Measurements from ENCODE around the gene WDR18. TPM values are rescaled to one million over a fixed set of nuclear protein-coding genes. Genes with fewer than 3 reads are reported as not detected.

The WDR18 gene
- total and polyA plus RNA-seq, 4 experiments from 2014 or later: 44.3 to 79.7 (median 57.1) TPM

- peaks cover 15 to 45% of the 10 kb centered on the region in 2 donors for H3K36me3 Mint-ChIP-seq
- peaks cover 25 to 58% (median 43%) of the 10 kb centered on the region in 4 donors for H3K4me1 Mint-ChIP-seq
- H3K4me3 ChIP-seq (ENCODE audit: low read length in 2 of 2): peak overlapping the region in 1 of 2 donors; percentile 56
- no peaks in the 10 kb centered on the region for H3K9me3 ChIP-seq (ENCODE audit: control insufficient read depth in 1 of 2, low read length in 2 of 2)
- no peaks in the 10 kb centered on the region for H3K27me3 Mint-ChIP-seq
- peak overlapping the region; percentile 91 to 97 (median 95) for H3K27ac Mint-ChIP-seq
- no peaks in the 10 kb centered on the region for H3K27me3 ChIP-seq (ENCODE audit: insufficient read depth, low read length)
- peak overlapping the region; percentile 95 to 100 (median 97) for H3K4me3 Mint-ChIP-seq
- H3K36me3 ChIP-seq (ENCODE audit: insufficient read depth, low read length): peaks cover 28% of the 10 kb centered on the region
- no peak for DNase-seq
- peak overlapping the region; percentile 75 for H3K27ac ChIP-seq (ENCODE audit: low read depth, low read length)
- intact Hi-C loops (cut with micrococcal nuclease): loop anchor here (1.0 to 2.0 kb wide), 2 partner anchors 26 to 35 kb away; partner anchors contain the start of gene ARHGAP45
- ChIA-PET POLR2A (ENCODE audit: partially characterized antibody) (interaction anchor here (1.2 to 57.1 kb wide), 11 partner anchors 9 to 228 kb away, joined by 4 to 3893 read pairs (median 5); partner anchors contain the start of genes ARHGAP45, CIRBP, CNN2 and GPX4), CTCF (ENCODE audit: partially characterized antibody) (interaction anchor here (1.0 to 2.9 kb wide), 3 partner anchors 16 to 151 kb away, joined by 3 to 16 read pairs (median 4); no protein-coding TSS in a partner anchor)
- H3K4me1 ChIP-seq (ENCODE audit: insufficient read depth, low read length): peaks cover 40% of the 10 kb centered on the region
- peaks cover 0 to 6% (median 0%) of the 10 kb centered on the region in 8 donors for H3K9me3 Mint-ChIP-seq
Measured at GRCh38 chr19:1041272-1041834, 57.2 kb downstream of the WDR18 start.

DNA sequence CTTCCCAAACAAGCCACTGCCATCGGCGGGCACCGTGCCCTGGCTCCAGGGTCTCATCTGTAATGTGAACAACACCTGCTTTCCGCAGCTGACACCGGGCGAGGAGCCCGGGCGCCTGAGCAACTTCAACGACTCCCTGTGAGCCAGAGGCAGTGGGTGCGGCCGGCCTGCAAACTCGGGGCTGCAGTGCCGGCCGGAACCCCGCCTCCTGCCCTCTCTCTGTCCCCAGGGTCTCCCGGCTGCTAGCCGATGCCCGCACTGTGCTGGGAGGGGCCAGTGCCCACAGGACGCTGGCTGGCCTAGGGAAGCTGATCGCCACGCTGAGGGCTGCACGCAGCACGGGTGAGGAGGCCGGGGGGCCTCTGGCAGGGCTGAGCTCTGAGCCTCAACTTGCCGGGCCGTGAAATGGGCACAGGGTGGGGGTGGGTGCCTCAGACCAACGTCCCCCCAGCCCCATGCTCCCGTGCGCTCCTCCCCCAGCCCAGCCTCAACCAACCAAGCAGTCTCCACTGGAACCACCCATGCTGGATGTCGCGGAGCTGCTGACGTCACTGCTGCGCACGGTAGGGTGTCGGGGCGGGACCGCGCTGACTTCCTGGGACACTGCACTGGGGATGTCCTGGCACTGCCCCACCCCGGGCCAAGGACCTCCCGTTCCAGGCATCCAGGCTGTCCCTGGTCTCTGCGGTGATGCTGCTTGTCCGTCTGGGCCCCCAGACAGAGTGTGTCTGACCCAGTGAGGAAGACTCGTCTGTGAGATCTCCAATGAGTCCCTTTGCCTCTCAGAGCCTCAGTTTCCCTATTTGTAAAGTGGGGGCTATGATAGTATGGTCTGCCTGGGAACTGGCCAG lies 57.9 kb downstream of the WDR18 start:
- peaks cover 24 to 56% (median 39%) of the 10 kb centered on the region in 4 donors for H3K4me1 Mint-ChIP-seq
- CTCF ChIA-PET (ENCODE audit: partially characterized antibody): interaction anchor here (1.0 to 2.9 kb wide), 2 partner anchors 15 to 23 kb away, joined by 4 to 16 read pairs; no protein-coding TSS in a partner anchor

DNA sequence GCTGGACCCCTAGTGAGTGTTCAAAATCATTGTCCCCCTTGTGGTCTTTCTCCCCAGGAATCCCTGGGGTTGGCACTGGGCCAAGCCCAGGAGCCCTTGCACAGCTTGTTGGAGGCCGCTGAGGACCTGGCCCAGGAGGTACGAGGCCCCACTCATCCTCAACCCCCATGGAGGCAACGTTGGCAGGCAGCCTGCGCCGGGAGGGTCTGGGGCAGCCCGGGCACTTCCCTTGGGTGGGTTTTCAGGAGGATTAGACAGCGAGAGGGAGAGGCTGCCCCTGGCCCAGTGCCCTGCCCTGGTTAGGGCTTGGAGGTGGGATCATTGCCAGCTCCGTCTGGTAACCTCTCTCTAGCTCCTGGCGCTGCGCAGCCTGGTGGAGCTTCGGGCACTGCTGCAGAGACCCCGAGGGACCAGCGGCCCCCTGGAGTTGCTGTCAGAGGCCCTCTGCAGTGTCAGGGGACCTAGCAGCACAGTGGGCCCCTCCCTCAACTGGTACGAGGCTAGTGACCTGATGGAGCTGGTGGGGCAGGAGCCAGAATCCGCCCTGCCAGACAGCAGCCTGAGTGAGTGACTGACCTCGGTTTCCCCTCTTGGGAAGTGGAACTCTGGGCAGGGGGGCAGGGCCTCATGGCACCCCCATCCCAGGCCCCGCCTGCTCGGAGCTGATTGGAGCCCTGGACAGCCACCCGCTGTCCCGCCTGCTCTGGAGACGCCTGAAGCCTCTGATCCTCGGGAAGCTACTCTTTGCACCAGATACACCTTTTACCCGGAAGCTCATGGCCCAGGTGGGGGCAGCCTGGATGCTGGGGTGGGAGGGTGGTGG lies 58.8 kb downstream of the WDR18 start:
- Histone ChIP-seq H3K27ac (ENCODE audit: low read depth, low read length) (no peak overlapping the region), H3K4me1 (ENCODE audit: insufficient read depth, low read length) (peaks cover 30% of the 10 kb centered on the region), H3K36me3 (ENCODE audit: insufficient read depth, low read length) (peaks cover 24% of the 10 kb centered on the region), H3K4me3 (ENCODE audit: low read length in 2 of 2) (no peak overlapping the region), H3K27me3 (ENCODE audit: insufficient read depth, low read length) (no peaks in the 10 kb centered on the region), H3K9me3 (ENCODE audit: control insufficient read depth in 1 of 2, low read length in 2 of 2) (no peaks in the 10 kb centered on the region)
- no peaks in the 10 kb centered on the region for H3K27me3 Mint-ChIP-seq
- no peak for DNase-seq
- H3K36me3 Mint-ChIP-seq: peaks cover 6 to 36% of the 10 kb centered on the region in 2 donors
- H3K4me3 Mint-ChIP-seq: peak overlapping the region in 3 of 8 donors; percentile 17 to 63 (median 33)
- ChIA-PET POLR2A (ENCODE audit: partially characterized antibody) (interaction anchor here (0.8 to 57.1 kb wide), 6 partner anchors 14 to 59 kb away, joined by 3 to 3893 read pairs (median 10); partner anchors contain the start of genes ARHGAP45, CNN2, GPX4 and POLR2E), CTCF (ENCODE audit: partially characterized antibody) (interaction anchor here (1.3 kb wide), 1 partner anchor 15 kb away, joined by 8 read pairs; no protein-coding TSS in a partner anchor)
- peak overlapping the region in 2 of 7 donors; percentile 29 to 38 for H3K27ac Mint-ChIP-seq
- intact Hi-C loops (cut with micrococcal nuclease): no loop called here
- peaks cover 0 to 6% (median 0%) of the 10 kb centered on the region in 8 donors for H3K9me3 Mint-ChIP-seq
- peaks cover 19 to 49% (median 33%) of the 10 kb centered on the region in 4 donors for H3K4me1 Mint-ChIP-seq

More for the DNA sequence above, 57.9 kb downstream of the WDR18 start:
- H3K36me3 Mint-ChIP-seq: peaks cover 12 to 43% of the 10 kb centered on the region in 2 donors
- Histone ChIP-seq H3K36me3 (ENCODE audit: insufficient read depth, low read length) (peaks cover 29% of the 10 kb centered on the region), H3K9me3 (ENCODE audit: control insufficient read depth in 1 of 2, low read length in 2 of 2) (no peaks in the 10 kb centered on the region), H3K27ac (ENCODE audit: low read depth, low read length) (peak overlapping the region; percentile 75), H3K4me3 (ENCODE audit: low read length in 2 of 2) (no peak overlapping the region), H3K27me3 (ENCODE audit: insufficient read depth, low read length) (no peaks in the 10 kb centered on the region), H3K4me1 (ENCODE audit: insufficient read depth, low read length) (peaks cover 37% of the 10 kb centered on the region)
- DNase-seq: no peak
- POLR2A ChIA-PET (ENCODE audit: partially characterized antibody): interaction anchor here (1.2 to 57.1 kb wide), 11 partner anchors 8 to 227 kb away, joined by 3 to 3893 read pairs (median 5); partner anchors contain the start of genes ARHGAP45, CIRBP, CNN2 and GPX4
- H3K4me3 Mint-ChIP-seq: peak overlapping the region in 7 of 8 donors; percentile 17 to 100 (median 63)
- peaks cover 0 to 6% (median 0%) of the 10 kb centered on the region in 8 donors for H3K9me3 Mint-ChIP-seq
- peak overlapping the region in 2 of 7 donors; percentile 18 to 38 for H3K27ac Mint-ChIP-seq
- intact Hi-C loops (cut with micrococcal nuclease): loop anchor here (1.0 to 2.0 kb wide), 2 partner anchors 25 to 35 kb away; partner anchors contain the start of gene ARHGAP45
- no peaks in the 10 kb centered on the region for H3K27me3 Mint-ChIP-seq

Other genes with a start within 250 kb of the WDR18 start
- gene MISP, start 233.2 kb upstream of the WDR18 start, total RNA-seq: not detected
- not detected for gene MISP, start 233.2 kb upstream of the WDR18 start, polyA plus RNA-seq
- gene PTBP1, start 186.9 kb upstream of the WDR18 start, total RNA-seq: 100 to 1,000 TPM; 315 TPM
- 100 to 1,000 TPM in 1 of 2 donors, 10 to 100 TPM in 1; 67.7 to 177 TPM for gene PTBP1, start 186.9 kb upstream of the WDR18 start, polyA plus RNA-seq
- gene PLPPR3, start 162.4 kb upstream of the WDR18 start, total RNA-seq: not detected
- not detected for gene PLPPR3, start 162.4 kb upstream of the WDR18 start, polyA plus RNA-seq
- not detected for gene AZU1, start 156.5 kb upstream of the WDR18 start, total RNA-seq
- gene AZU1, start 156.5 kb upstream of the WDR18 start, polyA plus RNA-seq: not detected
- gene PRTN3, start 143.3 kb upstream of the WDR18 start, total RNA-seq: not detected
- gene PRTN3, start 143.3 kb upstream of the WDR18 start, polyA plus RNA-seq: not detected
- gene ELANE, start 132.0 kb upstream of the WDR18 start, total RNA-seq: not detected
- gene ELANE, start 132.0 kb upstream of the WDR18 start, polyA plus RNA-seq: not detected
- gene CFD, start 124.7 kb upstream of the WDR18 start, total RNA-seq: 1 to 10 TPM in 1 of 2 experiments, under 1 TPM in 1; 0.91 to 1.1 TPM
- 1 to 10 TPM in 1 of 2 donors, not detected in 1; 4.8 TPM for gene CFD, start 124.7 kb upstream of the WDR18 start, polyA plus RNA-seq
- 10 to 100 TPM; 68.3 to 71.7 TPM for gene MED16, start 91.2 kb upstream of the WDR18 start, total RNA-seq
- 100 to 1,000 TPM in 1 of 2 donors, 10 to 100 TPM in 1; 48.6 to 125 TPM for gene MED16, start 91.2 kb upstream of the WDR18 start, polyA plus RNA-seq
- gene RNU6-9, start 90.9 kb upstream of the WDR18 start, total RNA-seq: not detected
- not detected for gene RNU6-9, start 90.9 kb upstream of the WDR18 start, polyA plus RNA-seq
- 100 to 1,000 TPM; 153 to 160 TPM for gene R3HDM4, start 71.1 kb upstream of the WDR18 start, total RNA-seq
- gene R3HDM4, start 71.1 kb upstream of the WDR18 start, polyA plus RNA-seq: 100 to 1,000 TPM; 203 to 230 TPM
- gene KISS1R, start 67.0 kb upstream of the WDR18 start, total RNA-seq: 1 to 10 TPM in 1 of 2 experiments, under 1 TPM in 1; 0.79 to 1.2 TPM
- gene KISS1R, start 67.0 kb upstream of the WDR18 start, polyA plus RNA-seq: under 1 TPM; 0.59 TPM
- gene ARID3A, start 58.3 kb upstream of the WDR18 start, total RNA-seq: 1 to 10 TPM; 9.2 to 9.6 TPM
- 1 to 10 TPM in 1 of 2 donors, under 1 TPM in 1; 0.27 to 1.1 TPM for gene ARID3A, start 58.3 kb upstream of the WDR18 start, polyA plus RNA-seq
- gene GRIN3B, start 16.1 kb downstream of the WDR18 start, total RNA-seq: not detected
- gene GRIN3B, start 16.1 kb downstream of the WDR18 start, polyA plus RNA-seq: not detected
- gene TMEM259, start 36.8 kb downstream of the WDR18 start, total RNA-seq: 100 to 1,000 TPM; 315 to 329 TPM
- gene TMEM259, start 36.8 kb downstream of the WDR18 start, polyA plus RNA-seq: 10 to 100 TPM; 40.5 to 75.9 TPM
- not detected for gene RNU6-2, start 37.2 kb downstream of the WDR18 start, total RNA-seq
- not detected for gene RNU6-2, start 37.2 kb downstream of the WDR18 start, polyA plus RNA-seq
- 100 to 1,000 TPM; 263 to 266 TPM for gene CNN2, start 42.3 kb downstream of the WDR18 start, total RNA-seq
- 100 to 1,000 TPM; 444 to 632 TPM for gene CNN2, start 42.3 kb downstream of the WDR18 start, polyA plus RNA-seq
- 100 to 1,000 TPM; 313 to 319 TPM for gene ABCA7, start 55.8 kb downstream of the WDR18 start, total RNA-seq
- 10 to 100 TPM; 10.7 to 11.2 TPM for gene ABCA7, start 55.8 kb downstream of the WDR18 start, polyA plus RNA-seq
- 100 to 1,000 TPM; 834 to 836 TPM for gene ARHGAP45, start 82.8 kb downstream of the WDR18 start, total RNA-seq
- gene ARHGAP45, start 82.8 kb downstream of the WDR18 start, polyA plus RNA-seq: 100 to 1,000 TPM; 222 to 501 TPM
- gene POLR2E, start 111.0 kb downstream of the WDR18 start, total RNA-seq: 10 to 100 TPM; 76.0 to 80.0 TPM
- 100 to 1,000 TPM; 167 to 197 TPM for gene POLR2E, start 111.0 kb downstream of the WDR18 start, polyA plus RNA-seq
- 100 to 1,000 TPM; 210 to 220 TPM for gene GPX4, start 119.6 kb downstream of the WDR18 start, total RNA-seq
- gene GPX4, start 119.6 kb downstream of the WDR18 start, polyA plus RNA-seq: 100 to 1,000 TPM; 399 to 406 TPM
- gene SBNO2, start 189.9 kb downstream of the WDR18 start, total RNA-seq: 10 to 100 TPM; 92.6 to 98.6 TPM
- gene SBNO2, start 189.9 kb downstream of the WDR18 start, polyA plus RNA-seq: 1 to 10 TPM in 1 of 2 donors, under 1 TPM in 1; 0.37 to 3.5 TPM
- gene STK11, start 221.4 kb downstream of the WDR18 start, total RNA-seq: 100 to 1,000 TPM; 112 to 114 TPM
- gene STK11, start 221.4 kb downstream of the WDR18 start, polyA plus RNA-seq: 10 to 100 TPM; 11.0 to 43.5 TPM

Measured in CD4-positive, alpha-beta memory T cell (primary cell).